ENCODE measurements around the gene CYP2U1. TPM values are rescaled to one million over a fixed set of nuclear protein-coding genes. Genes with fewer than 3 reads are reported as not detected.
"Not testable (repeated sequence)": the region's sequence is repeated elsewhere in the genome, so short reads cannot be mapped to it uniquely, and the experiment has no call there.

The CYP2U1 gene
- total RNA-seq, 4 donors from 2014 or later: 3.5 to 7.5 (median 4.0) TPM

GRCh38 chr4:107951551-107951950 is 20.2 kb downstream of the CYP2U1 start:
- peaks cover 0 to 34% of the 10 kb centered on the region in 2 donors for H3K36me3 ChIP-seq
- intact Hi-C loops (cut with DNase I; ENCODE audit: low total_unique reads): no loop called here
- H3K27me3 ChIP-seq: no peaks in the 10 kb centered on the region
- H3K4me1 ChIP-seq: no peaks in the 10 kb centered on the region
- no peak overlapping the region for H3K27ac ChIP-seq
- TF ChIP-seq POLR2A (IDR thresholded peaks at IDR 0.05): no peak
- no peak for TF ChIP-seq CTCF (IDR thresholded peaks at IDR 0.05 in 4 of 5, conservative IDR thresholded peaks at IDR 0.05 in 1 of 5)
- DNase-seq (no peak), ATAC-seq (no peak)
- in situ Hi-C loops (cut with MboI; ENCODE audit: low sequenced_read_pairs in 4 of 4): no loop called here
- no peak overlapping the region for H3K4me3 ChIP-seq
- no peaks in the 10 kb centered on the region for H3K9me3 ChIP-seq

- H3K27me3 ChIP-seq: no peaks in the 10 kb centered on the region
- H3K4me3 ChIP-seq: no peak overlapping the region
- no peaks in the 10 kb centered on the region for H3K9me3 ChIP-seq
- H3K36me3 ChIP-seq: peaks cover 0 to 4% of the 10 kb centered on the region in 2 donors
- H3K4me1 ChIP-seq: no peaks in the 10 kb centered on the region
- in situ Hi-C loops (cut with MboI; ENCODE audit: low sequenced_read_pairs in 4 of 4) (no loop called here), intact Hi-C loops (cut with DNase I; ENCODE audit: low total_unique reads) (no loop called here)
- H3K27ac ChIP-seq: no peak overlapping the region
- DNase-seq (no peak), ATAC-seq (no peak)
- TF ChIP-seq POLR2A (IDR thresholded peaks at IDR 0.05) (no peak), CTCF (IDR thresholded peaks at IDR 0.05 in 4 of 5, conservative IDR thresholded peaks at IDR 0.05 in 1 of 5) (no peak)
Measured at GRCh38 chr4:107956011-107956410, 24.7 kb downstream of the CYP2U1 start.

- no peak for TF ChIP-seq POLR2A (IDR thresholded peaks at IDR 0.05)
- no peak for TF ChIP-seq CTCF (IDR thresholded peaks at IDR 0.05 in 4 of 5, conservative IDR thresholded peaks at IDR 0.05 in 1 of 5)
- H3K36me3 ChIP-seq: no peaks in the 10 kb centered on the region
- H3K27me3 ChIP-seq: no peaks in the 10 kb centered on the region
- no peaks in the 10 kb centered on the region for H3K4me1 ChIP-seq
- intact Hi-C loops (cut with DNase I; ENCODE audit: low total_unique reads) (no loop called here), in situ Hi-C loops (cut with MboI; ENCODE audit: low sequenced_read_pairs in 4 of 4) (no loop called here)
- ATAC-seq: no peak
- H3K27ac ChIP-seq: no peak overlapping the region
- DNase-seq: no peak
- no peaks in the 10 kb centered on the region for H3K9me3 ChIP-seq
- H3K4me3 ChIP-seq: no peak overlapping the region
Measured at GRCh38 chr4:107966903-107967302, 35.6 kb downstream of the CYP2U1 start.

GRCh38 chr4:107967519-107967918 is 36.2 kb downstream of the CYP2U1 start:
- in situ Hi-C loops (cut with MboI; ENCODE audit: low sequenced_read_pairs in 4 of 4); H3K27me3 ChIP-seq; H3K4me1 ChIP-seq; H3K4me3 ChIP-seq; intact Hi-C loops (cut with DNase I; ENCODE audit: low total_unique reads); H3K27ac ChIP-seq; ATAC-seq; H3K36me3 ChIP-seq; H3K9me3 ChIP-seq; DNase-seq: not testable (repeated sequence)

GRCh38 chr4:107967921-107968320 is 36.6 kb downstream of the CYP2U1 start:
- H3K36me3 ChIP-seq; intact Hi-C loops (cut with DNase I; ENCODE audit: low total_unique reads); H3K27me3 ChIP-seq; H3K9me3 ChIP-seq; H3K27ac ChIP-seq; in situ Hi-C loops (cut with MboI; ENCODE audit: low sequenced_read_pairs in 4 of 4); ATAC-seq; H3K4me1 ChIP-seq; DNase-seq; H3K4me3 ChIP-seq: not testable (repeated sequence)

- no peak overlapping the region for H3K27ac ChIP-seq
- no peaks in the 10 kb centered on the region for H3K27me3 ChIP-seq
- TF ChIP-seq POLR2A (IDR thresholded peaks at IDR 0.05) (no peak), CTCF (IDR thresholded peaks at IDR 0.05 in 4 of 5, conservative IDR thresholded peaks at IDR 0.05 in 1 of 5) (no peak)
- no peaks in the 10 kb centered on the region for H3K9me3 ChIP-seq
- H3K4me1 ChIP-seq: no peaks in the 10 kb centered on the region
- H3K36me3 ChIP-seq: no peaks in the 10 kb centered on the region
- no peak overlapping the region for H3K4me3 ChIP-seq
- in situ Hi-C loops (cut with MboI; ENCODE audit: low sequenced_read_pairs in 4 of 4) (no loop called here), intact Hi-C loops (cut with DNase I; ENCODE audit: low total_unique reads) (no loop called here)
- DNase-seq: no peak
- no peak for ATAC-seq
Measured at GRCh38 chr4:107970063-107970798, 38.9 kb downstream of the CYP2U1 start.
